GM19397 (cell line): Measurements from ENCODE around the gene PVRIG.
"Not testable (repeated sequence)": the region's sequence is repeated elsewhere in the genome, so short reads cannot be mapped to it uniquely, and the experiment has no call there.

Source experiments
- ATAC-seq: cut with Tn5 transposase; IDR thresholded peaks from one replicate; pipeline ENCODE4 v1.9.1; 2021; ENCODE audit warnings: mild to moderate bottlenecking, moderate library complexity; ENCODE audit not compliant: unreplicated experiment

The PVRIG gene

GRCh38 chr7:100270046-100270918 lies 50.5 kb downstream of the PVRIG start:
- not testable (repeated sequence) for ATAC-seq
